Heart left ventricle (tissue), 13 donors: ENCODE data around the gene SRRD.

Experiments used
- POLR2A ChIP-seq, 2 donors: fragments of 450-650 bp; IDR thresholded peaks; one replicate each; pipeline ENCODE4 v1.6.1; 2017; ENCODE audit warnings: antibody characterized with exemption in 2 of 2, mild to moderate bottlenecking in 2 of 2, moderate library complexity in 2 of 2
- TF ChIP-seq, protein P1 (sequence below), 12 donors: fragments of 200-600 bp; sonication (generic) in 4 of 12; IDR thresholded peaks; one replicate each; pipeline versions ENCODE4 v1.5.0 to v1.8.0; 2018 to 2022; ENCODE audit warnings: antibody characterized with exemption in 12 of 12, mild to moderate bottlenecking in 5 of 12
- donor health status: ischemic (EF 13 %, LVEDD 7.1; RV severe dilation, severe dysfunction).
- donor health status: DM: no; HTN: yes; CAD: no.
- donor health status: DM: no; HTN: no; CAD: no.
- donor health status: ischemic (EF 25% LVEDD 6.9; RV normal size, moderate dysfunction).
- donor health status: ischemic (EF 25% LVEDD 5.7; RV mildly dilated, moderate dysfunction).
- donor health status: ischemic (EF 35%, LVEDD 5.7; RV mildly dilated, moderate dysfunction).
- donor health status: nonischemic (EF 11% LVEDD 7.7; RV severe dilation, severe dysfunction).
- donor health status: DM: yes; HTN: yes; CAD: no.
- donor health status: PGD.
- donor health status: ischemic (EF 29% LVEDD 5.4; RV normal size, mild dysfunction).
- donor health status: nonischemic (EF 23%, LVEDD 6.1; RV moderate dilation, normal function).

DNA sequence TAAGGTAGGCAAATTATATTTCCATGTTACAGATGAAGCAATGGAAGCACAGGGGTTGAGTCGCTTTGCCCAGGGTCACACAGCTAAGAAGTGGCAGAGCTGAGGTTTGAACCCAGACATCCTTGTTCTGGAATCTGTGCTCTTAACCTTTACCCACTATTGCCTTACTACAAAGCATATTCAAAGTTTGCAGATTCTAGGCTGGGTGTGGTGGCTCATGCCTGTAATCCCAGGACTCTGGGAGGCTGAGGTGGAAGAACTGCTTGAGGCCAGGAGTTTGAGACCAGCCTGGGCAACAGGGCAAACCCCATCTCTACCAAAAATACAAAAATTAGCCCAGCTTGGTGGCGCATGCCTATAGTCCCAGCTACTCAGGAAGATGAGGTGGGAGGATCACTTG, 56.4 kb downstream of the SRRD start:
- TF ChIP-seq, protein P1, sequence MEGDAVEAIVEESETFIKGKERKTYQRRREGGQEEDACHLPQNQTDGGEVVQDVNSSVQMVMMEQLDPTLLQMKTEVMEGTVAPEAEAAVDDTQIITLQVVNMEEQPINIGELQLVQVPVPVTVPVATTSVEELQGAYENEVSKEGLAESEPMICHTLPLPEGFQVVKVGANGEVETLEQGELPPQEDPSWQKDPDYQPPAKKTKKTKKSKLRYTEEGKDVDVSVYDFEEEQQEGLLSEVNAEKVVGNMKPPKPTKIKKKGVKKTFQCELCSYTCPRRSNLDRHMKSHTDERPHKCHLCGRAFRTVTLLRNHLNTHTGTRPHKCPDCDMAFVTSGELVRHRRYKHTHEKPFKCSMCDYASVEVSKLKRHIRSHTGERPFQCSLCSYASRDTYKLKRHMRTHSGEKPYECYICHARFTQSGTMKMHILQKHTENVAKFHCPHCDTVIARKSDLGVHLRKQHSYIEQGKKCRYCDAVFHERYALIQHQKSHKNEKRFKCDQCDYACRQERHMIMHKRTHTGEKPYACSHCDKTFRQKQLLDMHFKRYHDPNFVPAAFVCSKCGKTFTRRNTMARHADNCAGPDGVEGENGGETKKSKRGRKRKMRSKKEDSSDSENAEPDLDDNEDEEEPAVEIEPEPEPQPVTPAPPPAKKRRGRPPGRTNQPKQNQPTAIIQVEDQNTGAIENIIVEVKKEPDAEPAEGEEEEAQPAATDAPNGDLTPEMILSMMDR (IDR thresholded peaks at IDR 0.05): no peak
- TF ChIP-seq POLR2A (IDR thresholded peaks at IDR 0.05): no peak
